GF-D8 (cell line): ENCODE data around the gene FER1L5.
"Not testable (repeated sequence)": the region's sequence is repeated elsewhere in the genome, so short reads cannot be mapped to it uniquely, and the experiment has no call there.

Source experiments
- DNase-seq: peaks from one replicate; lab custom pipeline; 2025; lab: John Stamatoyannopoulos, UW

The FER1L5 gene

GRCh38 chr2:96636551-96637171 is 5.9 kb upstream of the FER1L5 start:
- no peak for DNase-seq

GRCh38 chr2:96637385-96638143 is 5.0 kb upstream of the FER1L5 start:
- peak; percentile 62 for DNase-seq

GRCh38 chr2:96638144-96639121 is 4.1 kb upstream of the FER1L5 start, which contains the start of gene KANSL3:
TSS of gene KANSL3 (minus strand) at chr2:96638312. CDS start at chr2:96637135, 1,177 bp downstream.
- DNase-seq, result peak; percentile 66

GRCh38 chr2:96647681-96648080 is 5.1 kb downstream of the FER1L5 start:
- DNase-seq, result no peak

GRCh38 chr2:96648306-96648930 is 5.9 kb downstream of the FER1L5 start:
- DNase-seq, result no peak

- DNase-seq, result no peak
Measured at GRCh38 chr2:96649342-96649741, 6.8 kb downstream of the FER1L5 start.

- DNase-seq, result no peak
Measured at GRCh38 chr2:96651793-96652192, 9.2 kb downstream of the FER1L5 start.

- DNase-seq, result not testable (repeated sequence)
Measured at GRCh38 chr2:96654791-96655190, 12.2 kb downstream of the FER1L5 start.

GRCh38 chr2:96655526-96655925 is 13.0 kb downstream of the FER1L5 start:
- no peak for DNase-seq

GRCh38 chr2:96656540-96656939 is 14.0 kb downstream of the FER1L5 start:
- DNase-seq, result peak; percentile 13

- DNase-seq, result no peak
Measured at GRCh38 chr2:96661324-96661723, 18.8 kb downstream of the FER1L5 start.

- DNase-seq, result no peak
Measured at GRCh38 chr2:96662360-96662759, 19.8 kb downstream of the FER1L5 start.

GRCh38 chr2:96663177-96663576 is 20.6 kb downstream of the FER1L5 start:
- no peak for DNase-seq

GRCh38 chr2:96663829-96664228 is 21.3 kb downstream of the FER1L5 start:
- no peak for DNase-seq

- no peak for DNase-seq
Measured at GRCh38 chr2:96664366-96664925, 21.9 kb downstream of the FER1L5 start.

GRCh38 chr2:96665083-96665569 is 22.6 kb downstream of the FER1L5 start:
- peak; percentile 40 for DNase-seq

- not testable (repeated sequence) for DNase-seq
Measured at GRCh38 chr2:96665717-96666116, 23.2 kb downstream of the FER1L5 start.

GRCh38 chr2:96668771-96669170 is 26.2 kb downstream of the FER1L5 start:
- DNase-seq, result no peak

- no peak for DNase-seq
Measured at GRCh38 chr2:96669539-96670215, 27.1 kb downstream of the FER1L5 start.

- no peak for DNase-seq
Measured at GRCh38 chr2:96679848-96680247, 37.3 kb downstream of the FER1L5 start.
